ENCODE measurements around the gene MICAL3.

- TF ChIP-seq, protein P1, sequence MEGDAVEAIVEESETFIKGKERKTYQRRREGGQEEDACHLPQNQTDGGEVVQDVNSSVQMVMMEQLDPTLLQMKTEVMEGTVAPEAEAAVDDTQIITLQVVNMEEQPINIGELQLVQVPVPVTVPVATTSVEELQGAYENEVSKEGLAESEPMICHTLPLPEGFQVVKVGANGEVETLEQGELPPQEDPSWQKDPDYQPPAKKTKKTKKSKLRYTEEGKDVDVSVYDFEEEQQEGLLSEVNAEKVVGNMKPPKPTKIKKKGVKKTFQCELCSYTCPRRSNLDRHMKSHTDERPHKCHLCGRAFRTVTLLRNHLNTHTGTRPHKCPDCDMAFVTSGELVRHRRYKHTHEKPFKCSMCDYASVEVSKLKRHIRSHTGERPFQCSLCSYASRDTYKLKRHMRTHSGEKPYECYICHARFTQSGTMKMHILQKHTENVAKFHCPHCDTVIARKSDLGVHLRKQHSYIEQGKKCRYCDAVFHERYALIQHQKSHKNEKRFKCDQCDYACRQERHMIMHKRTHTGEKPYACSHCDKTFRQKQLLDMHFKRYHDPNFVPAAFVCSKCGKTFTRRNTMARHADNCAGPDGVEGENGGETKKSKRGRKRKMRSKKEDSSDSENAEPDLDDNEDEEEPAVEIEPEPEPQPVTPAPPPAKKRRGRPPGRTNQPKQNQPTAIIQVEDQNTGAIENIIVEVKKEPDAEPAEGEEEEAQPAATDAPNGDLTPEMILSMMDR (IDR thresholded peaks at IDR 0.05) = no peak
- no peak for TF ChIP-seq POLR2A (IDR thresholded peaks at IDR 0.05)
Observed at GRCh38 chr22:18056807-18057474, 32.6 kb upstream of the MICAL3 start.

Measured in testis (tissue), 2 donors.